ENCODE measurements around the gene DDIT4.

DDIT4 gene

DNA sequence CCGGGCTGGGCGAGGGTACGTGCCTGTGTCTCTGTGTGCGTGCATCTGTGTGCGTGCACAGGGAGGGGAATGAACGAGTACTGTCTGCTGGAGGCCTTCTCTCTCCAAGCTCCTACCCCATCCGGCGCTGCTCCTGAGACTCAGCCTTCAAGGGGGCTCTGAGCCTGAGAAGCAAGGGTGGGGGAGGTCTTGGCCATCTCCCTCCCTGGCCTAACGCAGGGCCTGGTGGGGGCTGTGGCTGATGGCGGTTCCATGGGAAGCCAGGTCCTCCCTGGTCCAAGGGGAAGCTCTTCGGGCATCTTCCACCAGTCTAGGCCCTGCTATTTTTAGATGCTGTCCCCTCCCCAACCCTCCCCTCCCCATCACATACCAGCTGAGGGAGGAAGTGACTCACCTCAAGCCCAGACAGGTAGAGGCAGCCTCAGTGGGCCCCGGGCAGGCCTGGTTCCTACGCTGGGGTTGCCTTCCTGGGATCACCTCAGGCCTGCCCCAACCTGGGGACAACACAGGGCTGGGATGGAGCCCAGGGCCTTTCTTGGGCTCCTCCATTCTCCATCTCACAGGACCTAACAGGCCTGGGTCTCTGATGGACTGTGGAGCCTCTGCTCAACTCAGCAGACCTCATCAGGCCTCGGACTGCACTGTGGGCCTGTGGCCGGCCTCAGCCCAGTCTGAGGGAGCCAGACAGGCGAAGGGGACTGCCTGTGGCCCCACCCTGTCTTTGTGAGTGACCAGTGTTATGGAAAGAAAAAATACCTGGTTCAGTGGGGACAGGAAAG, 48.7 kb downstream of the DDIT4 start:
- TF ChIP-seq, protein P1, sequence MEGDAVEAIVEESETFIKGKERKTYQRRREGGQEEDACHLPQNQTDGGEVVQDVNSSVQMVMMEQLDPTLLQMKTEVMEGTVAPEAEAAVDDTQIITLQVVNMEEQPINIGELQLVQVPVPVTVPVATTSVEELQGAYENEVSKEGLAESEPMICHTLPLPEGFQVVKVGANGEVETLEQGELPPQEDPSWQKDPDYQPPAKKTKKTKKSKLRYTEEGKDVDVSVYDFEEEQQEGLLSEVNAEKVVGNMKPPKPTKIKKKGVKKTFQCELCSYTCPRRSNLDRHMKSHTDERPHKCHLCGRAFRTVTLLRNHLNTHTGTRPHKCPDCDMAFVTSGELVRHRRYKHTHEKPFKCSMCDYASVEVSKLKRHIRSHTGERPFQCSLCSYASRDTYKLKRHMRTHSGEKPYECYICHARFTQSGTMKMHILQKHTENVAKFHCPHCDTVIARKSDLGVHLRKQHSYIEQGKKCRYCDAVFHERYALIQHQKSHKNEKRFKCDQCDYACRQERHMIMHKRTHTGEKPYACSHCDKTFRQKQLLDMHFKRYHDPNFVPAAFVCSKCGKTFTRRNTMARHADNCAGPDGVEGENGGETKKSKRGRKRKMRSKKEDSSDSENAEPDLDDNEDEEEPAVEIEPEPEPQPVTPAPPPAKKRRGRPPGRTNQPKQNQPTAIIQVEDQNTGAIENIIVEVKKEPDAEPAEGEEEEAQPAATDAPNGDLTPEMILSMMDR (conservative IDR thresholded peaks at IDR 0.05; ENCODE audit: low read depth, low read length), result no peak
- H3K4me3 ChIP-seq (ENCODE audit: low read depth, low read length), result no peak overlapping the region
- no peak for DNase-seq (ENCODE audit: low read depth)

DNA sequence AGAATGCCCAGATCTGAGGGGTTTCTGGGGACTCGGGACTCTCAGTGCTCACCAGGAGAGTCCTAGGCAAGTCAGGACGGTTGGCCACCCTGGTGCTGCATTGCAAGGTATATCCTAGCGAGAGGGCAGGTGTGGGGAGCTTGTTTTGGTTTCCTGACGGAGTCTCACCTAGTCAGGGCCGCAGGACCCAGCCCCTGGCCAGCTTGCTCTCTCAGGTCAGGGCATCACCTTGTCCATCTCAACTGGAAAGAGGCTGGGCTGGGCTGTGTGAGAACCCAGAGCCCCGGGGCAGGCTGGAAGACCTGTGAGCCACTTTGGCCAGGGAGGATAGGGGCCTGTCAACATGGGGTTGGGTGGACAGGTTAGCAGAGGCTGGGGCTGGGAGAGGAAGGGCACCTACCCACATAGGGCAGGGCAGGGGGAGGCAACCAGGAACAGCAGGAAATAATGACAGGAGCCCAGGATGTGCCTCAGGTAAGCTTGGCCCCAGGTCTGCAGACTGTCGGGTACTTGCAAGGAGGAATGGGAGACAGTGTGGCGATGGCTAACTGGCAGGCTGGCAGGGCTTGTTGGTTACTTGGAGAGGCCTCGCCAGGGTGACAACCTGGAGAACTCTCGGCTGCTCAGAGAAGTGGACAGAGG, 49.5 kb downstream of the DDIT4 start:
- H3K4me3 ChIP-seq (ENCODE audit: low read depth, low read length), result no peak overlapping the region
- DNase-seq (ENCODE audit: low read depth), result no peak
- TF ChIP-seq, protein P1 (conservative IDR thresholded peaks at IDR 0.05; ENCODE audit: low read depth, low read length), result no peak

DNA sequence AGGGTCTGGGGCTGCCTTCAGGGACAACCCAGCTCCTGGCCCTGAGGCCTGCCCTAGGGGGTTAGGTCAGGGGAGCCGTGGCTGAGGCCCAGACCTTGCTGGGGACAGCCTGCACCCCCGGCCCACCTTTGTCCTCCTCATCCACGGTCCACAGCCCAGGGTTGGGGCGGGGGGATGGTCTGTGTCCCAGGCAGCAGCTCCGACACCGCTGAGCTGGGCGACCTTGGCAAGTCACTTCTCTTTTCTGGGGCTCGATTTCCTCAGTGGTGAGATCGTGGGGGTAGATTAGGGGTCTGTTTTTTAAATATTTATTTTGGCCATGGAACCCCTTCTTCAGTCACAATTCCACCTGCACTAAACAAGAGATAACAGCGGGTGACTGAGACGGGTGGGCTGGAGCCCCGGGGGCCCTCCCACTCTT, 50.1 kb downstream of the DDIT4 start:
- H3K4me3 ChIP-seq (ENCODE audit: low read depth, low read length), result no peak overlapping the region
- no peak for DNase-seq (ENCODE audit: low read depth)
- TF ChIP-seq, protein P1 (conservative IDR thresholded peaks at IDR 0.05; ENCODE audit: low read depth, low read length), result no peak

Measured in choroid plexus epithelial cell (primary cell).